ENCODE measurements around the gene DHRS7B.
"Not testable (repeated sequence)": the region's sequence is repeated elsewhere in the genome, so short reads cannot be mapped to it uniquely, and the experiment has no call there.

DHRS7B gene

GRCh38 chr17:21210411-21211076 lies 83.8 kb downstream of the DHRS7B start:
- DNase-seq (ENCODE audit: low spot score) = no peak

- no peak for DNase-seq (ENCODE audit: low spot score)
These were observed 85.2 kb downstream of the DHRS7B start for GRCh38 chr17:21211825-21212479.

GRCh38 chr17:21212826-21213637 lies 86.3 kb downstream of the DHRS7B start:
- no peak for DNase-seq (ENCODE audit: low spot score)

GRCh38 chr17:21213638-21214014 lies 86.9 kb downstream of the DHRS7B start:
- DNase-seq (ENCODE audit: low spot score) = no peak

- DNase-seq (ENCODE audit: low spot score) = peak; percentile 94
These were observed 87.4 kb downstream of the DHRS7B start, which contains the start of gene TMEM11 for GRCh38 chr17:21214015-21214776. Gene TMEM11, minus strand, starts transcription at chr17:21214161. Its CDS starts 9 bp downstream, at chr17:21214152.

GRCh38 chr17:21214777-21215541 lies 88.2 kb downstream of the DHRS7B start:
- DNase-seq (ENCODE audit: low spot score) = peak; percentile 15

- DNase-seq (ENCODE audit: low spot score) = no peak
These were observed 89.2 kb downstream of the DHRS7B start for GRCh38 chr17:21215935-21216334.

- no peak for DNase-seq (ENCODE audit: low spot score)
These were observed 90.6 kb downstream of the DHRS7B start for GRCh38 chr17:21217346-21217745.

- DNase-seq (ENCODE audit: low spot score) = no peak
These were observed 91.3 kb downstream of the DHRS7B start for GRCh38 chr17:21218101-21218500.

- no peak for DNase-seq (ENCODE audit: low spot score)
These were observed 92.1 kb downstream of the DHRS7B start for GRCh38 chr17:21218831-21219380.

- no peak for DNase-seq (ENCODE audit: low spot score)
These were observed 96.3 kb downstream of the DHRS7B start for GRCh38 chr17:21223086-21223485.

GRCh38 chr17:21227277-21227676 lies 100.5 kb downstream of the DHRS7B start:
- not testable (repeated sequence) for DNase-seq (ENCODE audit: low spot score)

- DNase-seq (ENCODE audit: low spot score) = no peak
These were observed 101.3 kb downstream of the DHRS7B start for GRCh38 chr17:21228111-21228510.

GRCh38 chr17:21228845-21229244 lies 102.1 kb downstream of the DHRS7B start:
- no peak for DNase-seq (ENCODE audit: low spot score)

GRCh38 chr17:21231533-21231932 lies 104.8 kb downstream of the DHRS7B start:
- no peak for DNase-seq (ENCODE audit: low spot score)

- no peak for DNase-seq (ENCODE audit: low spot score)
These were observed 105.4 kb downstream of the DHRS7B start for GRCh38 chr17:21232033-21232749.

- no peak for DNase-seq (ENCODE audit: low spot score)
These were observed 107.0 kb downstream of the DHRS7B start for GRCh38 chr17:21233581-21234347.

GRCh38 chr17:21235921-21236320 lies 109.2 kb downstream of the DHRS7B start:
- no peak for DNase-seq (ENCODE audit: low spot score)

GRCh38 chr17:21239680-21240368 lies 113.1 kb downstream of the DHRS7B start:
- peak; percentile 41 for DNase-seq (ENCODE audit: low spot score)

All from COLO829 (cell line).